Ascending aorta (tissue), 2 donors: ENCODE measurements around the gene ABLIM2. TPM values are rescaled to one million over a fixed set of nuclear protein-coding genes. Genes with fewer than 3 reads are reported as not detected.

Experiments used
- DNase-seq, 2 donors: peaks; one replicate each; pipeline ENCODE4 v3.0.0-alpha.2; 2019; ENCODE audit warnings: low spot score in 2 of 2
- H3K27ac ChIP-seq, 2 donors: fragments of 200-600 bp; sonication (generic); one replicate each; pipeline ENCODE4 v1.5.1; 2016 to 2017; ENCODE audit warnings: mild to moderate bottlenecking in 1 of 2
- H3K27me3 ChIP-seq: fragments of 200-600 bp; sonication (generic); one replicate; pipeline ENCODE4 v1.5.1; 2017
- H3K36me3 ChIP-seq, 2 donors: fragments of 200-600 bp; sonication (generic); one replicate each; pipeline ENCODE4 v1.5.1; 2016
- H3K4me1 ChIP-seq, 2 donors: fragments of 200-600 bp; sonication (generic); one replicate each; pipeline ENCODE4 v1.5.1; 2016 to 2017; ENCODE audit warnings: mild to moderate bottlenecking in 1 of 2
- H3K4me3 ChIP-seq, 2 donors: fragments of 200-600 bp; sonication (generic); one replicate each; pipeline ENCODE4 v1.5.1; 2016 to 2017; ENCODE audit warnings: mild to moderate bottlenecking in 1 of 2
- H3K9me3 ChIP-seq, 2 donors: fragments of 200-600 bp; sonication (generic); one replicate each; pipeline ENCODE4 v1.5.1; 2016
- CTCF ChIP-seq, 3 experiments: fragments of 200-600 bp in 2 of 3; fragments of 450-650 bp in 1 of 3; sonication (generic) in 2 of 3; IDR thresholded peaks; one replicate each; pipeline ENCODE4 v1.5.1; 2016 to 2019; ENCODE audit warnings: antibody characterized with exemption in 3 of 3, mild to moderate bottlenecking in 1 of 3, moderate library complexity in 1 of 3
- intact Hi-C: fragments of 100-400 bp; cut with DNase I; formaldehyde crosslinking; loops from one replicate; pipeline ENCODE4 v1.15.1; 2023
- total RNA-seq: library from RNA; depleted of rRNA; stranded (reverse); fragments of >200 nt; gene quantifications from one replicate; pipeline ENCODE4 v1.1.0, GENCODE V29; 2016

The ABLIM2 gene
- total RNA-seq, 1 donor from 2014 or later = 30.8 TPM

DNA sequence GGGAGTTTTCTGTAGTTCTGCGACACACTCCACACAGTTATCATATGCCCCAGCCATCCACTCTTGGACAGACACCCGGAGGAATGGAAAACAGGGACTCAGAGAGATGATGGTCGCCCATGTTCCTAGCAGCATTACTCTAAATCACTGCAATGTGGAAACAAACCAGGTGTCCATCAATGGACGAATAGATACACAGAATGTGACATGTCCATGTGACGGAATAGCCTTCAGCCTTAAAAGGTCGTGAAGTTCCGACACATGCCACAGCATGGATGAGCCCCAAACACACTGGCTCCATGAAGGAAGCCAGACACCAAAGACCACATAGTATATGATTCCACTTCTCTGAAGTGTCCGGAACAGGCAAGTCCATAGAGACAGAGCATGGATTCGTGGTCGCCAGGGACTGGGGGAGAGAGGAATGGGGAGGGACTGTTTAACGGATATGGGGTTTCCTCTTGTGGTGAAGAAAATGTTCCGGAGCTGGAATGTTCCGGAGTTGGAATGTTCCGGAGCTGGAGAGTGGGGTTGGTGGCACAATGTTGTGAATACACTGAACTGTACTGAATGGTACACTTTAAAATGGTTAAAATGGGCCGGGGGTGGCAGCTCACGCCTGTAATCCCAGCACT, 190.2 kb downstream of the ABLIM2 start:
- Histone ChIP-seq H3K36me3 (no peaks in the 10 kb centered on the region), H3K27me3 (no peaks in the 10 kb centered on the region), H3K4me3 (no peak overlapping the region), H3K4me1 (peaks cover 4 to 24% of the 10 kb centered on the region in 2 donors), H3K9me3 (no peaks in the 10 kb centered on the region), H3K27ac (peak overlapping the region; percentile 74 to 84)
- no peak for DNase-seq
- no peak for TF ChIP-seq CTCF (IDR thresholded peaks at IDR 0.05)
- intact Hi-C loops = loop anchor here (2.0 kb wide), 1 partner anchor 30 kb away; the partner anchor contains the start of gene AFAP1

DNA sequence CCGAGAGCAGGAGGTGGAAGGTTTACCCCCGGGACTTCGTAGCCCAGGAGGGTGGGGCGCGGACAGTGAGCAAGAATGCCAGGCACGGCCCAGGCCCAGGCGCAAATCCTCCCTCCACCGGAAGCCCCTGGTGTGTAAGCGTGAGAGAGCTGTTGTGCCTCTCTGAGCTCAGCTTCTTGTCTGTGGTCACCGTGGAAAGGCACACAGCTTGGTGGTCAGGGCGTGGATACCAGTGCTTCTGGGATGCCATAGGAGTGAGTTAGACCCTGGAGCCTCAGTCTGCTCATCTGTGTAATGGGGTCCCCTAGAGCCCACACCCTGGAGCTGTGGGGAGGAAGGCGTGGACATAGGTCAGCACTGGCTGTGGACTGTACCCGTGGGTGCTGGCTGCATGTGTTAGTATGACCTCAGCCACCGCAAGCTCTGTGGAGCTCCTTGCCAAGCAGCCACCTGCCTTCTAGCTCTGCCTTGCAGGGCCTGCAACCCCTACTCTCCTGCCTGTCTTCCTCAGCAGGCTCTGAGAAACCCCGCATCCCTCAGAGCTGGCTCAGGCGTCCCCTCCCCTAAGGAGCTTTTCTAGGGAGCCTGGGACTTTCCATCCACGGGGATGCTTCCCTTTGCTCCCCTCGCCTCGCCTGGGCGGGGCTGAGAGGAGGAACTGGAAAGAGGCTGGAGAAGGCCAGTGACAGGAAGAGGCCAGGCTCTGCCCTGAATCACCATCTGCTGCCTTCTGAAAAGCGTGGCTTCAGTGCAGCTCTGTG, 190.9 kb downstream of the ABLIM2 start:
- Histone ChIP-seq H3K27me3 (no peaks in the 10 kb centered on the region), H3K27ac (peak overlapping the region; percentile 56 to 74), H3K4me1 (peaks cover 4 to 22% of the 10 kb centered on the region in 2 donors), H3K9me3 (no peaks in the 10 kb centered on the region), H3K36me3 (no peaks in the 10 kb centered on the region), H3K4me3 (no peak overlapping the region)
- intact Hi-C loops = loop anchor here (2.0 kb wide), 1 partner anchor 29 kb away; the partner anchor contains the start of gene AFAP1
- no peak for TF ChIP-seq CTCF (IDR thresholded peaks at IDR 0.05)
- no peak for DNase-seq

- H3K4me1 ChIP-seq = peaks cover 4 to 22% of the 10 kb centered on the region in 2 donors
- H3K27ac ChIP-seq = no peak overlapping the region
- TF ChIP-seq CTCF (IDR thresholded peaks at IDR 0.05) = no peak
- no peaks in the 10 kb centered on the region for H3K36me3 ChIP-seq
- no peaks in the 10 kb centered on the region for H3K27me3 ChIP-seq
- H3K4me3 ChIP-seq = no peak overlapping the region
- H3K9me3 ChIP-seq = no peaks in the 10 kb centered on the region
- intact Hi-C loops = no loop called here
- no peak for DNase-seq
These were observed 191.6 kb downstream of the ABLIM2 start for GRCh38 chr4:7967063-7967440.

GRCh38 chr4:7966281-7967062, 192.1 kb downstream of the ABLIM2 start:
- Histone ChIP-seq H3K9me3 (no peaks in the 10 kb centered on the region), H3K27ac (no peak overlapping the region), H3K4me3 (no peak overlapping the region), H3K36me3 (no peaks in the 10 kb centered on the region), H3K27me3 (no peaks in the 10 kb centered on the region), H3K4me1 (peaks cover 4 to 28% of the 10 kb centered on the region in 2 donors)
- TF ChIP-seq CTCF (IDR thresholded peaks at IDR 0.05) = no peak
- intact Hi-C loops = no loop called here
- DNase-seq = no peak

DNA sequence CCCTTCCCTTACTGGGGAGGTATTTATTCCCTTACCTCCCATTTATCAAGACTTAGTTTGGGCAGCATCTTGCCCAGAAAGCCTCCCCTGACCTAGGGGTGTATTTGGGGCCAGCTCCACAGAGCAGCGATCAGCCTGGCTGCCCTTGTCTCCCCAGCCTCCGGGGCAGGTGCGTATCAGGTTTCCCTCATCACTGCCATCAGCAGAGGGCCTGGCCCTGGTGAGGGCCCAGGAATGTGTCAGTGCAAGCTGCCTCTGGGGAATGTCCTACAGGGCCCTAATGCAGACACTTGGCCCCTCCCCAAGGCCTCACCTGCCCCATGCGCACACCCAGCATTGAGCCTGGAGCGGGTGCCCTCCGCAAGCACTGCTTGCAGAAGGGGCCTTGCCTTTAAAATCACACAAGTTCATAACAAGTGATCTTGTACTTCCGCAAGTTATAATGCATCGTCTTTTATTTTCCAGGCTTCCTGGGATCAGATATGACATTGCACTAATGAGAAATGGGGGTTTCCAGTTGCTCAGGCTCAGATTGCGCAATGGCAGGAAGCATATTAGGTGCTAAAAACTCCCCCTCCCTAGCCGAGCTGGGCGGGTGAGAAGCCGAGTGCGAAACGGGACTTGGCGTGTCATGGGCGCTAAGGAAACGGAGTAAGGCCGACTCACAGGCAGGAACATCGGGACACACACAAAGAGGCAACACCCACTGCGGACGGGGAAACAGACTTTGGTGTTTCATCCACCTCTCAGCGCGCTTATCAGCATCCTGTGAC, 193.5 kb downstream of the ABLIM2 start:
- H3K4me1 ChIP-seq = peaks cover 4 to 34% of the 10 kb centered on the region in 2 donors
- intact Hi-C loops = no loop called here
- H3K4me3 ChIP-seq = no peak overlapping the region
- no peak overlapping the region for H3K27ac ChIP-seq
- no peak for TF ChIP-seq CTCF (IDR thresholded peaks at IDR 0.05)
- no peaks in the 10 kb centered on the region for H3K9me3 ChIP-seq
- no peak for DNase-seq
- H3K27me3 ChIP-seq = no peaks in the 10 kb centered on the region
- no peaks in the 10 kb centered on the region for H3K36me3 ChIP-seq
